ENCODE results near the gene GM2A.

The GM2A gene

GRCh38 chr5:151317871-151318270, 64.9 kb downstream of the GM2A start:
- no peak overlapping the region for H3K27ac ChIP-seq
- no peaks in the 10 kb centered on the region for H3K27me3 ChIP-seq
- H3K9ac ChIP-seq: no peak overlapping the region
- no peaks in the 10 kb centered on the region for H4K20me1 ChIP-seq
- no peak overlapping the region for H3K4me3 ChIP-seq
- no peaks in the 10 kb centered on the region for H3K9me3 ChIP-seq
- no peak for TF ChIP-seq Cebpa-rat (IDR thresholded peaks at IDR 0.05)
- peaks cover 16% of the 10 kb centered on the region for H3K4me1 ChIP-seq
- H3K36me3 ChIP-seq: no peaks in the 10 kb centered on the region
- H3K4me2 ChIP-seq: no peak overlapping the region

DNA sequence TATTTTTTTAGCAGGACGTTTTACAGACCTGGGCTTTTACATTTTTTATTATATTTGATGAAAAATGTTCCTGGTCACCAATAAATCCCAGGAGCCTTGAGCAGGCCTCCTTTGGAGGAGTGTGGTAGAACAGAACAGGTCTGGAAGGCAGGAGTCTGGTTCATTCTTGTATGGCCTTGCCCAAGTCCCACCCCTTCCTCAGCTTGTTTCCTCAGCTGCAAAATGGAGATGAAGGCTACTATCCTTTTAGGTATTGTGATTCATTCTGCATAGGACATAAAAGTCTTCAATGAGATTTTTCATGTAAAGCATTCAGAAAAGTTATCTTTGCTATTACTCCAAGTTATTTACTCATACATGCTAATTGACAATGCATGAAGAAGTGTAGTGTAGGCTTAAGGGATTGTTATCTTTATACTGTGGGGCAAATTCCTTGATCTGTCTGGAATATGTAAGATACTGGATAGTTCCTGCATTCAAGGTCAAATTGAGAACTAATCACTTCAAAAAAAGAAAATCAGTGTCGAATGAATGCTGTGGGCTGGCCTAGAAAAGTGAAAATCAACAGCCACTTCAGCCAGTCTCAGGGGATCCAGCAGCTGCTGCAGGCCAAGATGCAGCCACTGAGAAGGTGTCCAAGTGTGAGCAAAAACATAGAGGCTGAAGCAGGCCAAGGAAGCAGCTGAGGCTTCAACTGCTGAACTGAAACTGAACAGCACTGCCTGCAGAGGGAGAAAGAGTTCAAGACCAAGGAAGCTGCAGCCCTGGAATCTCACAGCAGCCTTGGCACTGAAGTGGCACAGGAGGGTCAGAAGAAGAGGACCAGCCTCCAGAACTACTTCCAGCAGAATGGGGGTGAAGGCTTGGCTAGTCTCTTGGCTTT, 66.1 kb downstream of the GM2A start:
- H3K9me3 ChIP-seq: no peaks in the 10 kb centered on the region
- H3K4me2 ChIP-seq: peak overlapping the region; percentile 42
- H4K20me1 ChIP-seq: no peaks in the 10 kb centered on the region
- H3K4me1 ChIP-seq: peaks cover 16% of the 10 kb centered on the region
- H3K27ac ChIP-seq: no peak overlapping the region
- no peak for TF ChIP-seq Cebpa-rat (IDR thresholded peaks at IDR 0.05)
- H3K27me3 ChIP-seq: no peaks in the 10 kb centered on the region
- H3K36me3 ChIP-seq: no peaks in the 10 kb centered on the region
- H3K9ac ChIP-seq: no peak overlapping the region
- no peak overlapping the region for H3K4me3 ChIP-seq
